Esophagus squamous epithelium (tissue), 5 donors: ENCODE results near the gene KLF7. TPM values are rescaled to one million over a fixed set of nuclear protein-coding genes. Genes with fewer than 3 reads are reported as not detected.

ENCODE experiments used
- DNase-seq: peaks from one replicate; lab custom pipeline; 2025; lab: John Stamatoyannopoulos, UW
- H3K27ac ChIP-seq, 4 donors: fragments of 200-600 bp; sonication (generic); one replicate each; pipeline ENCODE4 v1.5.1; 2016 to 2019; ENCODE audit warnings: mild to moderate bottlenecking in 1 of 4
- H3K27me3 ChIP-seq, 4 donors: fragments of 200-600 bp; sonication (generic); 1 replicate in 3 of 4; 2 replicates in 1 of 4; pipeline versions ENCODE4 v1.5.1 to v1.6.0; 2017 to 2021; ENCODE audit warnings: antibody characterized with exemption in 1 of 4
- H3K36me3 ChIP-seq, 3 donors: fragments of 200-600 bp; sonication (generic); one replicate each; pipeline ENCODE4 v1.5.1; 2016 to 2019
- H3K4me1 ChIP-seq, 3 donors: fragments of 200-600 bp; sonication (generic); one replicate each; pipeline ENCODE4 v1.5.1; 2017 to 2019
- H3K4me3 ChIP-seq, 4 donors: fragments of 200-600 bp; sonication (generic); 1 replicate in 3 of 4; 2 replicates in 1 of 4; pipeline ENCODE4 v1.5.1; 2016 to 2019; ENCODE audit warnings: mild to moderate bottlenecking in 2 of 4, moderate library complexity in 1 of 4
- H3K9me3 ChIP-seq, 3 donors: fragments of 200-600 bp; sonication (generic); one replicate each; pipeline ENCODE4 v1.5.1; 2016 to 2019
- POLR2A ChIP-seq, 4 donors: fragments of 450-650 bp; IDR thresholded peaks; one replicate each; pipeline ENCODE4 v1.6.1; 2017; ENCODE audit warnings: antibody characterized with exemption in 4 of 4, mild to moderate bottlenecking in 4 of 4, moderate library complexity in 3 of 4
- WGBS, 2 donors: methylation state at CpG; one replicate each; pipeline ENCODE4 v1.1.5; 2018; 5-methylcytosine and 5-hydroxymethylcytosine counted together
- intact Hi-C: fragments of 100-400 bp; cut with DNase I; formaldehyde crosslinking; loops from one replicate; pipeline ENCODE4 v1.15.0; 2022
- total RNA-seq, 4 donors: library from RNA; depleted of rRNA; stranded (reverse); fragments of >200 nt; gene quantifications; one replicate each; pipeline ENCODE4 v1.1.0, GENCODE V29; 2016
- TF ChIP-seq, protein P1 (sequence below), 6 experiments: fragments of 450-650 bp in 4 of 6; fragments of 200-600 bp in 2 of 6; sonication (generic) in 2 of 6; IDR thresholded peaks; one replicate each; pipeline ENCODE4 v1.5.1; 2016 to 2019; ENCODE audit warnings: antibody characterized with exemption in 6 of 6, mild to moderate bottlenecking in 4 of 6, moderate library complexity in 4 of 6
- donor health status: DM: yes; HTN: yes; CAD: no.

Gene KLF7
- total RNA-seq, 4 donors from 2014 or later, result 6.5 to 24.8 (median 15.2) TPM

DNA sequence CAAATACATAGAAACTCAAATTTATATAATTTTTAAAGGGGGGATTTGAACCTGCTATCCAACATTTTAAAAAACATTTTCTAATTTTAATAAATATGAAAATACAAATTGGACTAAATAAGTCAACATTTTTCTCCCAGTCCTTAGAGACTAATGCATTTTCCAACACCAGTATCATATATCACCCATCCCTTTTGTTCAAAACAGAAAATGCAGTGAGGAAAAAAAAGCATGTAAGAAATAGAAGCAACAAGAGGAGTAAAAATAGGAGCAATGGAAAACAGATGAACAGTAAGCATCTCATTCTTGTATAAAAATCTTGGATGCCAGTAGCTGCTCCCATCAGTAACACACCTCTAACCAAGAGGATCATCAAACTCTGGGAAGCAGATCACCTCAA lies 25.5 kb downstream of the KLF7 start:
- TF ChIP-seq, protein P1, sequence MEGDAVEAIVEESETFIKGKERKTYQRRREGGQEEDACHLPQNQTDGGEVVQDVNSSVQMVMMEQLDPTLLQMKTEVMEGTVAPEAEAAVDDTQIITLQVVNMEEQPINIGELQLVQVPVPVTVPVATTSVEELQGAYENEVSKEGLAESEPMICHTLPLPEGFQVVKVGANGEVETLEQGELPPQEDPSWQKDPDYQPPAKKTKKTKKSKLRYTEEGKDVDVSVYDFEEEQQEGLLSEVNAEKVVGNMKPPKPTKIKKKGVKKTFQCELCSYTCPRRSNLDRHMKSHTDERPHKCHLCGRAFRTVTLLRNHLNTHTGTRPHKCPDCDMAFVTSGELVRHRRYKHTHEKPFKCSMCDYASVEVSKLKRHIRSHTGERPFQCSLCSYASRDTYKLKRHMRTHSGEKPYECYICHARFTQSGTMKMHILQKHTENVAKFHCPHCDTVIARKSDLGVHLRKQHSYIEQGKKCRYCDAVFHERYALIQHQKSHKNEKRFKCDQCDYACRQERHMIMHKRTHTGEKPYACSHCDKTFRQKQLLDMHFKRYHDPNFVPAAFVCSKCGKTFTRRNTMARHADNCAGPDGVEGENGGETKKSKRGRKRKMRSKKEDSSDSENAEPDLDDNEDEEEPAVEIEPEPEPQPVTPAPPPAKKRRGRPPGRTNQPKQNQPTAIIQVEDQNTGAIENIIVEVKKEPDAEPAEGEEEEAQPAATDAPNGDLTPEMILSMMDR (IDR thresholded peaks at IDR 0.05), result no peak
- no peaks in the 10 kb centered on the region for H3K9me3 ChIP-seq
- H3K27ac ChIP-seq, result peak overlapping the region in 3 of 4 donors; percentile 53 to 88 (median 85)
- no peak overlapping the region for H3K4me3 ChIP-seq
- H3K36me3 ChIP-seq, result no peaks in the 10 kb centered on the region
- H3K27me3 ChIP-seq, result no peaks in the 10 kb centered on the region
- intact Hi-C loops, result no loop called here
- DNase-seq, result no peak
- peaks cover 0 to 71% (median 44%) of the 10 kb centered on the region in 3 donors for H3K4me1 ChIP-seq

DNA sequence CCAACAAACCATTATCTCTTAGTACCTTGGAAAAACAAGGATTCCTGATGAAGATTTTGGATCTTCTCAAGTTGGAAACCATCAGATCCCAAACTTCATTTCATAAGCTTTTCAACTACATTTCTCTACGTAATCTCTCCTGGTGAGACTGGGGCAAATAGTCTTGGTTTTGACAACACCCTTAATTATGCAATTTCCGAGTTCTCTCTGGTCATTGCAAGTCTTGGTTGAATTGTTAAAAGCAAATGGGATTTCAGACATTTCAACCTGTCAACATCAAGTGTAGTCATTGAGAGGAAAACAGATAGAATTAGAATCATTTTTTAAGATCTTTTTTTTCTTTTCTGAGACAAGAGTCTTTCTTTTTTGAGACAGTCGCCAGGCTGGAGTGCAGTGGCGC lies 26.2 kb downstream of the KLF7 start:
- WGBS, 2 donors, result 73 to 75% methylated on average over 4 of the region's 4 CpGs
- intact Hi-C loops, result no loop called here
- H3K4me1 ChIP-seq, result peaks cover 0 to 71% (median 44%) of the 10 kb centered on the region in 3 donors
- no peak overlapping the region for H3K4me3 ChIP-seq
- no peaks in the 10 kb centered on the region for H3K27me3 ChIP-seq
- H3K9me3 ChIP-seq, result no peaks in the 10 kb centered on the region
- H3K36me3 ChIP-seq, result no peaks in the 10 kb centered on the region
- no peak for DNase-seq
- no peak for TF ChIP-seq POLR2A (IDR thresholded peaks at IDR 0.05)
- TF ChIP-seq, protein P1 (IDR thresholded peaks at IDR 0.05), result no peak
- H3K27ac ChIP-seq, result peak overlapping the region in 1 of 4 donors; percentile 1

DNA sequence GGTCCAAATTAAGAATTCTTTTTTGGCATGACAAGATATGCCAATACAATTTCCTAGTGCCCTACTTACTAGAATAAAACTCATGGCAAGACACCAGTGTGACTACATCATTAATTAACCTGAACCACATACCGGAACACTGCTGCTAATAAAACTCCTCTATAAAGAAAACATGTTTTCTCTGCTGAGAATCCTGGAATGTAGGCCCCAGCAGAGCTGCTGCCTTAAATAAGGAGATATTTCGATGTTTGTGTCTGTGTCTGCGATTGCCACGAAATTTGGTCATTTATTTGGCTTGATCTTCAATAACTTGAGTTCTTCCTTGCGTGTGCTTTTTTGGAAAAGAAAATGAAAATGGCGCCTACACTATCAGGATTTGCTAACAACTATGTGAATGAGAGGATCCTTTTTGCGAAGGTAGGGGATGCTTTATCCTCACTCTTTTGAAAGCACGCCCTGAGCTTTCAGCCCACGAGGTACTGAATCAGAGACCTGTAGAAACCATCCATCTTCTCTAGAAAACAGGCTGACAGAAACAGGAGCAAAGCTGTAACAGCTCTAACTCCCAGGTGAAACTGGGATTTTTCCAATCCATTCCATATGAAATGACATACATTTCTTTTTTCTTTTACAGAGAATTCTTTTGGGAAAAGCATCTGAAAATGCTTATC lies 27.0 kb downstream of the KLF7 start:
- no peak overlapping the region for H3K4me3 ChIP-seq
- no peaks in the 10 kb centered on the region for H3K9me3 ChIP-seq
- H3K4me1 ChIP-seq, result peaks cover 0 to 68% (median 46%) of the 10 kb centered on the region in 3 donors
- no peak for DNase-seq
- intact Hi-C loops, result no loop called here
- 78 to 86% methylated on average over 9 of the region's 9 CpGs for WGBS, 2 donors
- H3K27me3 ChIP-seq, result no peaks in the 10 kb centered on the region
- no peaks in the 10 kb centered on the region for H3K36me3 ChIP-seq
- no peak for TF ChIP-seq POLR2A (IDR thresholded peaks at IDR 0.05)
- TF ChIP-seq, protein P1 (IDR thresholded peaks at IDR 0.05), result no peak
- H3K27ac ChIP-seq, result peak overlapping the region in 2 of 4 donors; percentile 1 to 36

- H3K4me3 ChIP-seq, result no peak overlapping the region
Observed at GRCh38 chr2:207137596-207138337, 28.0 kb downstream of the KLF7 start.

More at GRCh38 chr2:207137596-207138337, 28.0 kb downstream of the KLF7 start:
- Histone ChIP-seq H3K36me3 (no peaks in the 10 kb centered on the region), H3K27me3 (no peaks in the 10 kb centered on the region), H3K4me1 (peaks cover 0 to 72% (median 55%) of the 10 kb centered on the region in 3 donors), H3K27ac (peak overlapping the region in 2 of 4 donors; percentile 36 to 80), H3K9me3 (no peaks in the 10 kb centered on the region)
- intact Hi-C loops, result no loop called here
- no peak for DNase-seq
- WGBS, 2 donors, result 62% methylated on average over 2 of the region's 2 CpGs
- no peak for TF ChIP-seq POLR2A (IDR thresholded peaks at IDR 0.05)
- TF ChIP-seq, protein P1 (IDR thresholded peaks at IDR 0.05), result no peak
